CD4-positive, alpha-beta T cell treated with Interleukin-2 at 100 ng/mL for 4 hours (primary cell): Measurements from ENCODE around the gene IGFL4.

Experiments
- DNase-seq: peaks from one replicate; pipeline ENCODE4 v3.0.0-alpha.2; 2020; ENCODE audit warnings: low spot score

IGFL4 gene

GRCh38 chr19:45994456-45994997 is 46.3 kb downstream of the IGFL4 start:
- DNase-seq, result no peak

DNA sequence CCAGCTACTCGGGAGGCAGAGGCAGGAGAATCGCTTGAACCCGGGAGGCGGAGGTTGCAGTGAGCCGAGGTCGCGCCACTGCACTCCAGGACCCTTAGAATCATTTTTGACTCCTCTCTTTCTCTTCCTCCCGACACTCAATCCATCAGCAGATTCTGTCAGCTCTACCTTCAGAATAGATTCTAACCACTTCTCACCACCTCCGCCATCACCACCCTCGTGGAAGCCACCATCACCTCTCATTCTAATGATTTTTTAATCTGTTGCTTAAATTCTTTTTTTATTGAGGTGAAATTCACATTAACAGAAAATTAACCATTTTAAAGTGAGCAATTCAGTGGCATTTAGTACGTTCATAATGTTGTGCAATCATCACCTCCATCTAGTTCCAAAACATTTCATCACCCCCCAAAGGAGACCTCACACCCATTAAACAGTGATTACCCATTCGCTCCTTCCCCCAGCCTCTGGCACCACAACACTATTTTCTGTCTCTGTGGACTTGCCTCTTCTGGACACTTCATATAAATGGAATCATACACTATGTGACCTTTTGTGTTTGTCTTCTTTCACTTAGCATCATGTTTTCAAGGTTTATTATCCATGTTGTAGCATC is 50.6 kb downstream of the IGFL4 start:
- no peak for DNase-seq
